Pancreas (tissue), 10 donors: ENCODE data around the gene SERGEF. TPM values are rescaled to one million over a fixed set of nuclear protein-coding genes. Genes with fewer than 3 reads are reported as not detected.

Source experiments
- ATAC-seq, 4 donors: fragments of 200-7000 bp; cut with Tn5 transposase; one replicate each; pipeline versions ENCODE4 v1.8.0 to v1.9.1; 2020; ENCODE audit warnings: mild to moderate bottlenecking in 4 of 4, moderate library complexity in 4 of 4
- DNase-seq, 6 donors: peaks; one replicate each; pipeline ENCODE4 v3.0.0-alpha.2; 2020
- FAIRE-seq: peaks from 2 replicates; lab custom pipeline; 2012; peaks lifted over from hg19 to GRCh38; lab: Jason Lieb, UNC
- H3K27ac ChIP-seq, 4 donors: fragments of 200-600 bp; sonication (generic); 1 replicate in 3 of 4; 2 replicates in 1 of 4; pipeline versions ENCODE4 v1.5.0 to v1.8.0; 2020
- H3K27me3 ChIP-seq, 4 donors: fragments of 200-600 bp; one replicate each; pipeline ENCODE4 v1.8.0; 2021
- H3K36me3 ChIP-seq, 3 donors: fragments of 200-600 bp; sonication (generic) in 1 of 3; one replicate each; pipeline versions ENCODE4 v1.5.0 to v1.8.0; 2020 to 2021
- H3K4me1 ChIP-seq, 3 donors: fragments of 200-600 bp; one replicate each; pipeline ENCODE4 v1.8.0; 2021
- H3K4me3 ChIP-seq, 4 donors: fragments of 200-600 bp; sonication (generic) in 2 of 4; one replicate each; pipeline versions ENCODE4 v1.5.0 to v1.8.0; 2020 to 2021
- H3K9me3 ChIP-seq, 4 donors: fragments of 200-600 bp; one replicate each; pipeline ENCODE4 v1.8.0; 2021
- WGBS, 2 donors: extraction: QIAGEN DNeasy Blood & Tissue Kit; methylation state at CpG; one replicate each; pipeline ENCODE4 v1.1.7; 2013; 5-methylcytosine and 5-hydroxymethylcytosine counted together
- intact Hi-C, 3 donors: fragments of 100-400 bp; cut with DNase I; formaldehyde crosslinking; loops; one replicate each; pipeline versions ENCODE4 v1.11.1 to v1.14.2; 2022
- polyA plus RNA-seq, 2 donors: library from polyadenylated mRNA; stranded (reverse); fragments of 200-250 nt; gene quantifications; one replicate each; pipeline ENCODE4 v1.2.3, GENCODE V29; 2013
- total RNA-seq, 6 donors: library from RNA; stranded (reverse); fragmentation: NEBNext Ultra II Directional in 4 of 6; extraction: Animal tissue kit (Norgen Biotek cat#: 25700) in 4 of 6; gene quantifications; one replicate each; pipeline versions ENCODE4 v1.2.1 to v1.2.4, GENCODE V29; 2021 to 2023
- TF ChIP-seq, protein P1 (sequence below), 4 donors: fragments of 200-600 bp; sonication (generic) in 3 of 4; IDR thresholded peaks; one replicate each; pipeline versions ENCODE4 v1.5.0 to v1.8.0; 2021; ENCODE audit warnings: antibody characterized with exemption in 4 of 4
- donor health status: healthy with polysubstance abuse.
- donor health status: DM: no; HTN: no; CAD: no; lungs with moderate emphysema.
- donor health status: DM: no; HTN: no; CAD: no.
- donor health status: control.
- donor health status: control.
- donor health status: Bipolar disorder and iron deficiency.
- donor health status: DM: yes; HTN: yes; CAD: no.
- donor health status: DM: no; HTN: no; CAD: no.
- donor health status: DM: no; HTN: no; CAD: no.
- donor health status: DM: yes; HTN: yes; CAD: no.

SERGEF gene
- total and polyA plus RNA-seq, 8 donors = 17.8 to 101 (median 24.5) TPM

DNA sequence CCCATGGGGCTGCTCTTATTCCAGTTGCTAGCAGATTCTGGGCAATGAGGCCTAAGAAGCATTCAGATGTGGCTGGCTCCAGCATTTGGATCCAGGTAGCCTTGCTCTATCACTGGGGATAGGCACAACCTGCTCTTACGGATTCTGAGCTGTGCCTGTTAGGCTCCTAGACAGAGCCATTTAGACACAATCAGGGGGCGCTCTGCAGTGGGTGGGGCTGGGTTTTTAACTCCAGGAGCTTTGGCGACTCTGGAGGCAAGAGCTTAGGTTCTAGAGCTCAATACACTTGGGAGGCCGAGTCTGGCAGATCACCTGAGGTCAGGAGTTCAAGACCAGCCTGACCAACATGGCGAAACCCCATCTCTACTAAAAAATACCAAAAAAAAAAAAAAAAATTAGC lies 246.3 kb downstream of the SERGEF start:
- FAIRE-seq = no peak
- Histone ChIP-seq H3K36me3 (no peaks in the 10 kb centered on the region), H3K4me3 (no peak overlapping the region), H3K9me3 (no peaks in the 10 kb centered on the region), H3K4me1 (no peaks in the 10 kb centered on the region), H3K27me3 (no peaks in the 10 kb centered on the region), H3K27ac (no peak overlapping the region)
- intact Hi-C loops = loop anchor here in 2 of 3 donors (10.0 kb wide), 1 partner anchor 208 kb away; no protein-coding TSS in a partner anchor
- WGBS, 2 donors = 67 to 79% methylated on average over 5 of the region's 5 CpGs
- TF ChIP-seq, protein P1, sequence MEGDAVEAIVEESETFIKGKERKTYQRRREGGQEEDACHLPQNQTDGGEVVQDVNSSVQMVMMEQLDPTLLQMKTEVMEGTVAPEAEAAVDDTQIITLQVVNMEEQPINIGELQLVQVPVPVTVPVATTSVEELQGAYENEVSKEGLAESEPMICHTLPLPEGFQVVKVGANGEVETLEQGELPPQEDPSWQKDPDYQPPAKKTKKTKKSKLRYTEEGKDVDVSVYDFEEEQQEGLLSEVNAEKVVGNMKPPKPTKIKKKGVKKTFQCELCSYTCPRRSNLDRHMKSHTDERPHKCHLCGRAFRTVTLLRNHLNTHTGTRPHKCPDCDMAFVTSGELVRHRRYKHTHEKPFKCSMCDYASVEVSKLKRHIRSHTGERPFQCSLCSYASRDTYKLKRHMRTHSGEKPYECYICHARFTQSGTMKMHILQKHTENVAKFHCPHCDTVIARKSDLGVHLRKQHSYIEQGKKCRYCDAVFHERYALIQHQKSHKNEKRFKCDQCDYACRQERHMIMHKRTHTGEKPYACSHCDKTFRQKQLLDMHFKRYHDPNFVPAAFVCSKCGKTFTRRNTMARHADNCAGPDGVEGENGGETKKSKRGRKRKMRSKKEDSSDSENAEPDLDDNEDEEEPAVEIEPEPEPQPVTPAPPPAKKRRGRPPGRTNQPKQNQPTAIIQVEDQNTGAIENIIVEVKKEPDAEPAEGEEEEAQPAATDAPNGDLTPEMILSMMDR (IDR thresholded peaks at IDR 0.05) = no peak
- DNase-seq = no peak
- ATAC-seq = no peak

DNA sequence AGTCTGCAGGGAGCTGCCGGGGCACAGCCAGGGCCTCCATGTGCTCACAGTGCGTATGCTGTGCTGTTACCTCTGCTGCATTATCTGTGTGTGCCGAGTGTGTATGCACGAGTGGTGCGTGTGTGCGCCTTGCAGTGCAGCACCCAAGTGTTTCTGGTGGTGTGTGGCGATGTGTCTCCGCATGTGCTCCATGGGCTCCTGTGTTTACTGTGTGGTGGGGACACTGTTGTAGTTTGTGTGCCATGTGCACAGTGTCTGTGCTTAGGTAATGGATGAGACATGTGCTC lies 246.8 kb downstream of the SERGEF start:
- Histone ChIP-seq H3K4me1 (no peaks in the 10 kb centered on the region), H3K27ac (no peak overlapping the region), H3K9me3 (no peaks in the 10 kb centered on the region), H3K27me3 (no peaks in the 10 kb centered on the region), H3K4me3 (no peak overlapping the region), H3K36me3 (no peaks in the 10 kb centered on the region)
- intact Hi-C loops = loop anchor here in 2 of 3 donors (10.0 kb wide), 1 partner anchor 209 kb away; no protein-coding TSS in a partner anchor
- 87 to 90% methylated on average over 8 of the region's 8 CpGs for WGBS, 2 donors
- FAIRE-seq = no peak
- ATAC-seq = no peak
- TF ChIP-seq, protein P1 (IDR thresholded peaks at IDR 0.05) = no peak
- no peak for DNase-seq

DNA sequence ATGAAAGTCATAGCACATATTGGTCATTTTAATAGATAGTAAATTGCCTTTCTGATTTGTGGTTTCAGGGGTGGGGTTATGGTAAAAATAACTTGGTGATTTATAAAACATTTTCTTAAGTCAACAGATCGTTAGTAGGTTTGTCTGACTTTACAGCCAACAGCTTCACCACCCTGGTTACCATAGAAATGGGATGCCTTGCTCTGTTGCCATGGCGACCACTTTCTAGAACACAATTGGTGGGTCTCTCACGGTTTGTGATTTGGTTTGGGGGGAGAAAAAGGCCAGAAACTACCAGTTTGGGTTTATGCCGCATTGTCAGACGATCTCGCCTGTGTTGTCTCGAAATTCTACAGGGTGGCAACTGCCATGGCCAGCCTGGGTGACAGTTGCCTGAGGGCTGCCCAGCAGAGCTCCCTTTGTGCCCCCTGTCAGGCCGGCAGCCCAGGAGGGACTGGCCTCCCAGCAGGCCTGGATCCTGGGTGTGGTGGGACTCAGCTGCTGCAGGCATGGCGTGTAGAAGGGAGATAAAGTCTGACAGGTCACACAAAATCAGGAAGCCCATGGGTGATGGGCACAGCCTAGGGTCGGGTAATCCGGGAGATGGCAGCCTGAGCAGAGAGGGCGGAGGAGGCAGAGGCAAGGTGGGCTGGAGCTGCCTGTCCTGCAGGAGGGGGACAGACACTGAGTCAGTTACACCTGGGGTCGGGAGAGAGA lies 247.3 kb downstream of the SERGEF start:
- Histone ChIP-seq H3K4me3 (no peak overlapping the region), H3K36me3 (no peaks in the 10 kb centered on the region), H3K9me3 (no peaks in the 10 kb centered on the region), H3K4me1 (no peaks in the 10 kb centered on the region), H3K27me3 (no peaks in the 10 kb centered on the region), H3K27ac (no peak overlapping the region)
- intact Hi-C loops = loop anchor here in 2 of 3 donors (10.0 kb wide), 1 partner anchor 209 kb away; no protein-coding TSS in a partner anchor
- DNase-seq = peak in 1 of 6 donors; percentile 51
- 67 to 75% methylated on average over 13 of the region's 13 CpGs for WGBS, 2 donors
- no peak for FAIRE-seq
- ATAC-seq = no peak
- TF ChIP-seq, protein P1 (IDR thresholded peaks at IDR 0.05) = no peak

DNA sequence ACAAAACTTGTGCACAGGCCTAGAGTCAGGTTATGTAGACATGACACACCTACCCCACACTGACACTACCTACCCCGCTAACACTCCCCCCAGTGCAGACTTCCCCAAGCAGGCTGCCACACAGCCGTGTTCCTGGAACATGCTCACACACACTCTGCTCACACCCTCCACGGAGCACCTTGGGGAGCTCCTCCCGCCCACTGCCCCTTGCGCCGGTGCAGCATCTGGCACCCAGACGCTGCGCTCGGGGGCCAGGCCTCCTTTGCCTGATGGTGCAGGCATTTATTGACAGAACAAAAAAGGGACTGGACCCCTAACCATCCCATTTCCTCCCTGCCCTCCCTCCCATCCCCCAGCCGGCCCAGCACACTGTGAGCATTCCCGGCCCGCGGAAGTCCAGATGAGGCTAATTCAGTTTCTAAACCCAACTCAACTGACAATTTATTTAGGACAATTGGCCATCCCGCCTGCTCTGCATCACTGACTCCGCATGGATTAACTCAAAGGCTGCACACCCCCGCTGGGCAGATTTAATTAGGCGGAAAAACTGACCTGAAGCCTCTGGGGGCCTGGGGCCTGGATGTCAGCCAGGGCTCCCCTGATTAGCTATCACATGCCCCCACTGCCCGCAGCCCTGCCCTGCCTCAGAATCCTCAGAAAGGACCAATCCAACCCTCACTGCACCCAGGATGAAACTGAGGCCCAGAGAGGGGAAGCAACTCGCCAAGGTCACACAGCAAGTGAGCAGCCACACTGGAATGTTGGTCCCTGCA lies 248.2 kb downstream of the SERGEF start:
- H3K4me3 ChIP-seq = no peak overlapping the region
- intact Hi-C loops = loop anchor here in 2 of 3 donors (10.0 kb wide), 1 partner anchor 210 kb away; no protein-coding TSS in a partner anchor
- DNase-seq = peak in 1 of 6 donors; percentile 45
- H3K27ac ChIP-seq = no peak overlapping the region
- H3K9me3 ChIP-seq = no peaks in the 10 kb centered on the region
- no peak for FAIRE-seq
- no peaks in the 10 kb centered on the region for H3K27me3 ChIP-seq
- TF ChIP-seq, protein P1 (IDR thresholded peaks at IDR 0.05) = no peak
- 76 to 82% methylated on average over 19 of the region's 19 CpGs for WGBS, 2 donors
- no peaks in the 10 kb centered on the region for H3K4me1 ChIP-seq
- no peak for ATAC-seq
- H3K36me3 ChIP-seq = no peaks in the 10 kb centered on the region
